HFF-Myc (cell line): ENCODE results near the gene MYL2.

ENCODE experiments used
- DNase-seq: peaks from one replicate; pipeline ENCODE4 v3.0.0-alpha.2; 2011; ENCODE audit warnings: low read depth; ENCODE audit errors: extremely low read depth
- H3K4me3 ChIP-seq: replicated peaks from 2 replicates; pipeline ENCODE4 v1.5.1; 2011; ENCODE audit warnings: low read depth, mild to moderate bottlenecking, control low read depth, low read length
- TF ChIP-seq, protein P1 (sequence below): IDR thresholded peaks from 2 replicates; pipeline ENCODE4 v1.5.1; 2012; ENCODE audit warnings: mild to moderate bottlenecking, low read depth, low read length, control low read depth; ENCODE audit errors: missing control alignments

Gene MYL2

GRCh38 chr12:110913119-110914056 lies 7.0 kb downstream of the MYL2 start:
- DNase-seq, result no peak
- TF ChIP-seq, protein P1, sequence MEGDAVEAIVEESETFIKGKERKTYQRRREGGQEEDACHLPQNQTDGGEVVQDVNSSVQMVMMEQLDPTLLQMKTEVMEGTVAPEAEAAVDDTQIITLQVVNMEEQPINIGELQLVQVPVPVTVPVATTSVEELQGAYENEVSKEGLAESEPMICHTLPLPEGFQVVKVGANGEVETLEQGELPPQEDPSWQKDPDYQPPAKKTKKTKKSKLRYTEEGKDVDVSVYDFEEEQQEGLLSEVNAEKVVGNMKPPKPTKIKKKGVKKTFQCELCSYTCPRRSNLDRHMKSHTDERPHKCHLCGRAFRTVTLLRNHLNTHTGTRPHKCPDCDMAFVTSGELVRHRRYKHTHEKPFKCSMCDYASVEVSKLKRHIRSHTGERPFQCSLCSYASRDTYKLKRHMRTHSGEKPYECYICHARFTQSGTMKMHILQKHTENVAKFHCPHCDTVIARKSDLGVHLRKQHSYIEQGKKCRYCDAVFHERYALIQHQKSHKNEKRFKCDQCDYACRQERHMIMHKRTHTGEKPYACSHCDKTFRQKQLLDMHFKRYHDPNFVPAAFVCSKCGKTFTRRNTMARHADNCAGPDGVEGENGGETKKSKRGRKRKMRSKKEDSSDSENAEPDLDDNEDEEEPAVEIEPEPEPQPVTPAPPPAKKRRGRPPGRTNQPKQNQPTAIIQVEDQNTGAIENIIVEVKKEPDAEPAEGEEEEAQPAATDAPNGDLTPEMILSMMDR, result no peak

GRCh38 chr12:110912263-110912662 lies 8.1 kb downstream of the MYL2 start:
- DNase-seq, result no peak
- TF ChIP-seq, protein P1, result no peak

More at GRCh38 chr12:110913119-110914056, 7.0 kb downstream of the MYL2 start:
- H3K4me3 ChIP-seq, result no peak overlapping the region

DNA sequence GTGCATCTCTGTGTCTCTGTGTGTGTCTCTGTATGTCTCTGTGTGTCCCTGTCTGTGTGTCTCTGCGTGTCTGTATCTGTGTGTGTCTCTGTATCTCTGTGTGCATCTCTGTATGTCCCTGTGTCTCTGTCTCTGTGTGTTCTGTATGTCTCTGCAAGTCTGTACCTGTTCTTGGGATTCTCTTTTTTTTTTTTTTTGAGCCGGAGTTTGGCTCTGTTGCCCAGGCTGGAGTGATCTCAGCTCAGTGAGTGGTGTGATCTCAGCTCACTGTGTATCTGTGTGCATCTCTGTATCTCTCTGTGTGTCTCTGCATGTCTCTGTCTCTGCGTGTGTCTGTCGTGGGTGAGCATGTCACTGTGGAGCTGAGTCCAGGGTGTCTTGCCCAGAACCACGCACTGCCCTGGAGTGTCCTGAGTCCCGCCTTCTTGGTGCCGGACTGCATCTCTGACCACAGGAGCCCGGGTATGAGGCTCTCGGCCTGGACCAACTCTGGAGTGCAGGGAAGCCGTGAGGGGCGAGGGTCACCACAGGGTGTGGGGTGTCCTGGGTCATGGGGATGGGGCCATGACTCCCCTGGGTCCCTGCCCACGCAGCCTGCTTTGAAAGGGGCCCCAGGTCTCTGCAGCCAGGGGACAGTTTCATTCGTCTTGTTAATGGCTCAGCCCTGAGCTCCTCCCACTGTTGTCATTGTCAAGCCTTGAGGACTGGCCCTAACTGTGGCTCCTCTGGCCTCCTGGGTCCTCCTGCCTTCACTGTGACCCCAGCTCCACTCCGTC lies 11.8 kb downstream of the MYL2 start:
- no peak for DNase-seq
- H3K4me3 ChIP-seq, result no peak overlapping the region
- TF ChIP-seq, protein P1, result no peak

More at GRCh38 chr12:110912263-110912662, 8.1 kb downstream of the MYL2 start:
- no peak overlapping the region for H3K4me3 ChIP-seq

GRCh38 chr12:110907583-110907982 lies 12.8 kb downstream of the MYL2 start:
- DNase-seq, result no peak
- TF ChIP-seq, protein P1, result no peak
- H3K4me3 ChIP-seq, result no peak overlapping the region

GRCh38 chr12:110906985-110907384 lies 13.4 kb downstream of the MYL2 start:
- H3K4me3 ChIP-seq, result no peak overlapping the region
- TF ChIP-seq, protein P1, result no peak
- DNase-seq, result no peak

- H3K4me3 ChIP-seq, result no peak overlapping the region
- TF ChIP-seq, protein P1, result no peak
- no peak for DNase-seq
These were observed 13.9 kb downstream of the MYL2 start for GRCh38 chr12:110906516-110906915.
